Measurements from ENCODE around the gene BRSK2. TPM values are rescaled to one million over a fixed set of nuclear protein-coding genes. Genes with fewer than 3 reads are reported as not detected.

Gene BRSK2
- total RNA-seq, 1 donor from 2014 or later: 2.2 TPM

DNA sequence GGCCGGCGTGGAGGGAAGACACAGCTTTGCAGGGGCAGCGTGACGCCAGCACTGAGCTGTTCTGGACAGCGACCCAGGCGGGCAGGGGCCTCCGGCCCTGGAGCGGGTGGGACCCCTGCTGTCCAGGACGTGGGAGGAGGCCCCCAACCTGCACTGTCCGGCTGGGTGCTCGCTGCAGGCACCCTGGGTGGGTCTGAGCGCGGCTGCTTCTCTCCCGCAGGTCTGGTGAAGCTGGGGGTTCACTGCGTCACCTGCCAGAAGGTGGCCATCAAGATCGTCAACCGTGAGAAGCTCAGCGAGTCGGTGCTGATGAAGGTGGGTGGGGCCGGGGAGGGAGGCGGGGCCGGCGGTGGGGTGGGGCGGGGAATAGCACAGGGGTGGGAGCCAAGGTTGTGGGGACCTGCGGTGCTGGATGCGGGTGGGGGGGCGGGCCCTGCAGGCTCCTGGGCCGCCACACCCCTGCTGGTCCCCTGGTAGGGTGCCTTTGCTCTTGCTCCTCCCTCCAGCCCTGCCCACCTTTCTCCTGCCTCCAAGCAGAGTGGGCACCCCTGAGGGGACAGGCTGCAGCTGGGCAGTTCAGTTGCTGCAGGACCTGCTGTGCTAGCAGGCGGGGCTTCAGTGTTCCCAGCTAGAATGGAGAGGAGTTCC is 46.2 kb downstream of the BRSK2 start:
- peak; percentile 52 for DNase-seq (ENCODE audit: low spot score)

DNA sequence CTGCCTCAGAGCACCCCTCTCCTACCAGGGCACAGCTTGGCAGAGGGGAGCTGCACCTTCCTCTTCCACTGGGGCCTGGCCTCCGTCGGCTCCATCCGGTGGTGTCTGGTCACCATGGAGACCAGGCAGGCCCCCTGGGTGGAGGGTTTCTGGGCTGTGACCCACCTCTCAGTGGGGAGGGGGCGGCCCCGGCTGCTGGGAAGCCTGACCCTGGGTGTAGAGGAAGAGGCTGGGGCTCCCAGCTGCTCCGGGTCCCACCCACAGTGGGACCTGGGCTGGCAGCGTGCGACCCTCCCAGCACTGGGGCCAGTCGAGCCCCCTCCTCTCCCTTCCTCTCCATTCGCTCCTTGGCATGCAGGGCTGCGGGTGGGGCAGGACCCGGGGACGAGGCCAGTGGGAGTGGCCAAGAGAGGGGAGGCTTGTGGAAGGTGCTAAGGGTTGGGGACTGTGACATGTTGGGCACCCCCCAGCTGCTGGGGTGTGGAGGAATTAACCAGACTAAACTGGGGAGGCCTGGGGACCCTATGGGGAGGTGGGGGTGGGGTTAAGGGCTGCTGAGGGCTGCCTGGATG is 46.8 kb downstream of the BRSK2 start:
- DNase-seq (ENCODE audit: low spot score): no peak

GRCh38 chr11:1437500-1437899 is 47.8 kb downstream of the BRSK2 start:
- peak; percentile 97 for DNase-seq (ENCODE audit: low spot score)

GRCh38 chr11:1438261-1438966 is 48.7 kb downstream of the BRSK2 start:
- no peak for DNase-seq (ENCODE audit: low spot score)

DNA sequence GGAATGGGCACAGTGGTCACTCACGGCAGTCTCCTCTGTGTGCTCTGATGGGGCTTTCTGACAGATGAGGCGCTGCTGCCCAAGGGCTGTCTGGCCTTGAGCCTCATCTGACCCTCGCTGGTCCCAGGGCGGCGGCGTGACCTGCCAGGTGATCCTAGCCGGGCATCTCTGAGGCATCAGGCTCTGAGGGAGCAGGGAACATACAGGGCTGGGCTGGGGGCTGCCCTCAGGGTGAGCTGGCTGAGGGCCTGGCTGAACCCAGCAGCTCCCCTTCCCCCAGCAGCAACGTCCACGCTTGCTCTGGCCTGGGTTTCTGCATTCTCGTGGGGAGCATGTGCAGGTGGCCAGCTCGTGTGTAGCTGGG is 49.2 kb downstream of the BRSK2 start:
- DNase-seq (ENCODE audit: low spot score): no peak

DNA sequence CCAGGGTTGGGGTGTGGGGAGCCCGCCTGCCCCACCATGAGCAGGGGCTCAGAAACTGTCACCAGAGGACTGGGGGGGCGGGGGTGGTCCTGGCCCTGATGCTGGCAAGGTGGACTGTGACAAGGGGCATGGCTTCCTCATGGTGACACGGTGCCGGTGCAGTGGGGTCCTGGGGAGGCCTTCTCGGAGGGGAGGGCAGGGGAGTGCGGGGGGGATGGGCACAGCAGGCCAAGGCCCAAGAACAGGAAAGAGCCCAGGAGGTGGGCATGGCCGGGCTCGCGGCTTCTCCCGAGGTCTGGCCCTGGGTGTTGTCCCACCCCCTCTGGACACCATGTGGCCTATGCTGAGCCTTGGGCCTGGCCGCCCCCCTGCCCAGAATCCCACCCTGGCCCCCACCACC is 49.6 kb downstream of the BRSK2 start:
- DNase-seq (ENCODE audit: low spot score): no peak

DNA sequence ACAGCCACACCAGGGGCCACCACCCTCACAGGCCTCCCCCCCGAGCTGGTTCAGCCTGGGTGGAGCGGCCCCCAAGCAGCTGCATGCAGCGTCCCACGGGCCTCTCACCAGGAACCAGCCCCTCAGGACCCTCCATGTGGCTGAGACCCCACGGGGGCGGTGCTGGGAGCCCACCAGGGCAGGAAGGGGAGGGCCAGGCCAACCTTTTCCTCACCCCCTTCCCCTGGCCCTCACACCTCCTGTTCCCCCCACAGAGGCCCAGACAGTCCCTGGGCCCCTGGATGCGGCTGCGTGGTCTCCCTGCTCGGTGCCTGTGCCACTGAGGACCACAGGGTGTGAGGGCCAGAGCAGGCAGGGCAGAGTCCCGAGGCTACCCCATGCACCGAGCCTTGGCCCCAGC is 50.3 kb downstream of the BRSK2 start:
- no peak for DNase-seq (ENCODE audit: low spot score)

- no peak for DNase-seq (ENCODE audit: low spot score)
These were observed 50.8 kb downstream of the BRSK2 start for GRCh38 chr11:1440496-1440895.

- no peak for DNase-seq (ENCODE audit: low spot score)
These were observed 52.4 kb downstream of the BRSK2 start for GRCh38 chr11:1442163-1442562.

DNA sequence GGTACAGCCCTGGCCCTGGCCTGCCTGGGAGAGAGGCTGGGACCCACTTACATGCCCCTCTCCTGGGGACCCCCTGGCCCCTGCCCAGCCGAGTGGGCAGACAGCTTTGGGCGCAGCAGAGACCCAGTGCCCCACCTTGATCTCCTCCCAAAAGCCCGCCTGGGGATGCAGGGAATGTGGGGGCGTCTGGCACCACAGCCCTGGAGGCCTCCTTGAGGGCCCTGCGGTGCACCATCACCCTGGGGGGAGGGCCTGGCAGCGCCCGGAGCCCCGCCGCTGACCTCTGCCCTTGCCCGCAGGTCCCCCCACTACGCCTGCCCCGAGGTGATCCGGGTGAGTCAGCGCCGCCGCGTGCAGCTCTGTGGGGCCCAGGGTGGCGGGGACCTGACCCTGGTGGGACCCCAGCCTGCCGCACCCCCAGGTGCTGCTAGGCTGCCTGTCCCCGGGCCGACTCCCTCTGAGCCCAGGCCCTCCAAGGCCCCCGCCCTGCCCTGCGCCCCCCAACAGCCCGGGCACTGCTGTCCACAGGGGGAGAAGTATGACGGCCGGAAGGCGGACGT is 53.2 kb downstream of the BRSK2 start:
- DNase-seq (ENCODE audit: low spot score): no peak

GRCh38 chr11:1443737-1444136 is 54.0 kb downstream of the BRSK2 start:
- no peak for DNase-seq (ENCODE audit: low spot score)

GRCh38 chr11:1444321-1444720 is 54.6 kb downstream of the BRSK2 start:
- DNase-seq (ENCODE audit: low spot score): no peak

DNA sequence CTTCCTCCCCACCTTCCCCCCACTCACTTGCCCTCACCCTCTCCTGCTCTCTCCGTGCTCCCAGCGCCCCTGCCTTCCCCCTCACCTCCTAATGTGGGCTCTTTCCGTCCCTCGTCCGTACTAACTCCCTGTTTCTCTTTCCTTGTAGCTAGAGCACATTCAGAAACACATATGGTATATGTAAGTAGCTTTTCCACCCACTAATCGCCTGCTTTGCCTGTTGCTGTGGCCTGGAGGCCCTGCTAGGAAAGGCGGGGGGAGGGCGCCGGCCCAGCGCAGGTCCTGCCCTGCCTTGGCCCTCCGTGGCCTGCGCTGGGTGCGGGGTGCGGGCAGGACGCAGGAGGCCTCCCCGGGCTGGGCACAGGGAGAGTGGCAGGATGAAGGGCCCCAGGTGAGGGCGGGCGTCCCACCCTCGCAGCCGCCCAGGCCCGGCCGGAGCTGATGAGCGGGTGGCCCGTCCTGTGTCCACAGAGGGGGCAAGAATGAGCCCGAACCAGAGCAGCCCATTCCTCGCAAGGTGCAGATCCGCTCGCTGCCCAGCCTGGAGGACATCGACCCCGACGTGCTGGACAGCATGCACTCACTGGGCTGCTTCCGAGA is 55.2 kb downstream of the BRSK2 start:
- DNase-seq (ENCODE audit: low spot score): peak; percentile 72

- DNase-seq (ENCODE audit: low spot score): no peak
These were observed 56.2 kb downstream of the BRSK2 start for GRCh38 chr11:1445741-1446445.

- no peak for DNase-seq (ENCODE audit: low spot score)
These were observed 56.9 kb downstream of the BRSK2 start for GRCh38 chr11:1446623-1447022.

- no peak for DNase-seq (ENCODE audit: low spot score)
These were observed 58.4 kb downstream of the BRSK2 start for GRCh38 chr11:1447845-1448825.

GRCh38 chr11:1448882-1449281 is 59.1 kb downstream of the BRSK2 start:
- DNase-seq (ENCODE audit: low spot score): no peak

DNA sequence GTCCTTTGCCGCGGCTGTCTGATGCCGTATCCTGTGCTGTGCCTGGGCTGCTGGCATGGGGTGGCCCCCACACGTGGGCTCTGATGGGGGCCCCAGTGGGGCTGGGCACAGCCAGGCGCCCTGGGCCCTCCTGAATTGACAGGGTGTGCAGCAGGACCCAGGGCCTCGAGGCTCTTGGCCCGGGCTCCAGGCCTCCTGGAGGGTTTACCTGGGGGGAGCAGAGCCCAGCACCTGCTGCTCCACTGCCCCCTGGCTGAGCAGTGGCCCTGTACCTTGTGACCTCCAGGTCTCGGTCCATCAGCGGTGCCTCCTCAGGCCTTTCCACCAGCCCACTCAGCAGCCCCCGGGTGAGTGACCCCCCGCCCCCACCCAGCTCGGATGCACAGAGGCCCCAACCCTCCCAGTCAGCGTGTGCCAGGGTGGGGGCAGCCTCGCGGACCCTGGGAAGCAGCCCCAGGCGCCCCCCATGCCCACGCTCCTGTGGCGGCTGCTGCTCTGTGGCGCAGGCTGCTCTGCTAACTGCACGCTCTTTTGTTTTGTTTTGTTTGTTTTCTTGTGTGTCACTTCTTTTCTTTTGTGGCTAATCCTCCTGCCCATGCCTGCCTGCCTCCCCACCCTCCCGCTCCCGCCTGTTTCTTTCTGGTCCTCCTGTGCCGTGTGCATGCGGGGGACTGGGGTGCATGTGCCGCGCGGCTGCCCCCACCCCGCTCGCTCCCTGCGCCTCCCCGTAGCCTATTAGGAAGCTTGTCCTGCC is 59.9 kb downstream of the BRSK2 start:
- no peak for DNase-seq (ENCODE audit: low spot score)

GRCh38 chr11:1450344-1450875 is 60.7 kb downstream of the BRSK2 start:
- no peak for DNase-seq (ENCODE audit: low spot score)

Data from umbilical cord (tissue), 2 donors.